Measurements from ENCODE around the gene ETHE1. TPM values are rescaled to one million over a fixed set of nuclear protein-coding genes. Genes with fewer than 3 reads are reported as not detected.

ETHE1 gene
- polyA plus RNA-seq, 2 of the 4 experiments (the other 2 are of a cell fraction) = 37.3 to 58.9 TPM

GRCh38 chr19:43569657-43570056, 42.7 kb upstream of the ETHE1 start:
- CTCF ChIA-PET = interaction anchor here (0.6 to 10.2 kb wide), 6 partner anchors 14 to 266 kb away, joined by 3 to 69 read pairs (median 3); no protein-coding TSS in a partner anchor

GRCh38 chr19:43564800-43565199, 37.8 kb upstream of the ETHE1 start:
- H3K4me2 ChIP-seq = no peak overlapping the region
- ATAC-seq = no peak
- POLR2A ChIA-PET = no interaction called here
- CTCF ChIA-PET = interaction anchor here (1.2 to 10.2 kb wide), 6 partner anchors 10 to 118 kb away, joined by 4 to 69 read pairs (median 5); partner anchors contain the start of genes IRGQ, XRCC1 and ZNF576
- WGBS (ENCODE audit: missing lambda C conversion rate) = 93% methylated on average over 9 of the region's 9 CpGs
- TF ChIP-seq TP53 (CRISPR knock-in tag; IDR thresholded peaks at IDR 0.05) (no peak), BHLHE40 (IDR thresholded peaks at IDR 0.05; ENCODE audit: low read depth, low read length) (no peak)
- no peak overlapping the region for H3K4me3 ChIP-seq
- peaks cover 9% of the 10 kb centered on the region; the same call in 1 of the 3 replicates for H3K4me1 ChIP-seq
- H3K9me3 ChIP-seq = no peaks in the 10 kb centered on the region
- H3K27ac ChIP-seq = no peak overlapping the region
- FAIRE-seq = no peak
- DNase-seq (ENCODE audit: low read depth in 1 of 2, low spot score in 1 of 2) = no peak

More at GRCh38 chr19:43569657-43570056, 42.7 kb upstream of the ETHE1 start:
- POLR2A ChIA-PET = no interaction called here
- Histone ChIP-seq H3K4me3 (no peak overlapping the region), H3K9me3 (no peaks in the 10 kb centered on the region), H3K4me2 (no peak overlapping the region), H3K4me1 (peaks cover 5% of the 10 kb centered on the region; the same call in 1 of the 3 replicates), H3K27ac (no peak overlapping the region)
- TF ChIP-seq RCOR1 (IDR thresholded peaks at IDR 0.05; ENCODE audit: low read depth, low read length) (no peak), POLR2A (IDR thresholded peaks at IDR 0.05; ENCODE audit: low read length) (no peak), JUN (IDR thresholded peaks at IDR 0.05) (no peak), REST (IDR thresholded peaks at IDR 0.05) (no peak), NR3C1 (IDR thresholded peaks at IDR 0.05) (no peak), POLR2AphosphoS2 (conservative IDR thresholded peaks at IDR 0.05; ENCODE audit: low read length) (no peak), ELK1 (IDR thresholded peaks at IDR 0.05; ENCODE audit: low read depth, low read length) (no peak), RARB (CRISPR knock-in tag; IDR thresholded peaks at IDR 0.05) (no peak), ZNF302 (CRISPR knock-in tag; IDR thresholded peaks at IDR 0.05) (no peak), MAFK (IDR thresholded peaks at IDR 0.05; ENCODE audit: partially characterized antibody) (no peak)
- ATAC-seq = no peak
- WGBS (ENCODE audit: missing lambda C conversion rate) = 91% methylated on average over 5 of the region's 5 CpGs
- DNase-seq (ENCODE audit: low read depth in 1 of 2, low spot score in 1 of 2) = no peak
- no peak for FAIRE-seq

- H3K4me2 ChIP-seq = no peak overlapping the region
- no peak overlapping the region for H3K4me3 ChIP-seq
- no peak for FAIRE-seq
- WGBS (ENCODE audit: missing lambda C conversion rate) = 72% methylated on average over 10 of the region's 10 CpGs
- no peak for TF ChIP-seq FOSL2 (IDR thresholded peaks at IDR 0.05)
- no peak for TF ChIP-seq FOSL2 (CRISPR knock-in tag; IDR thresholded peaks at IDR 0.05)
- TF ChIP-seq ESRRA (IDR thresholded peaks at IDR 0.05; ENCODE audit: borderline replicate concordance, low read length) = no peak
- no peak for TF ChIP-seq ZSCAN20 (CRISPR knock-in tag; IDR thresholded peaks at IDR 0.05)
- TF ChIP-seq HEYL (CRISPR knock-in tag; IDR thresholded peaks at IDR 0.05) = no peak
- TF ChIP-seq CEBPB (IDR thresholded peaks at IDR 0.05) = no peak
- TF ChIP-seq KDM1A (IDR thresholded peaks at IDR 0.05; ENCODE audit: low read depth) = 0 out of 2 replicates have a peak, but pooled peaks have one; percentile 46
- TF ChIP-seq RNF2 (IDR thresholded peaks at IDR 0.05; ENCODE audit: borderline replicate concordance, low read depth) = no peak
- no peak for TF ChIP-seq KDM5A (IDR thresholded peaks at IDR 0.05)
- peaks cover 9% of the 10 kb centered on the region; the same call in 1 of the 3 replicates for H3K4me1 ChIP-seq
- CTCF ChIA-PET = interaction anchor here (0.7 to 10.2 kb wide), 5 partner anchors 9 to 118 kb away, joined by 3 to 69 read pairs (median 5); partner anchors contain the start of gene PLAUR
- DNase-seq (ENCODE audit: low read depth in 1 of 2, low spot score in 1 of 2) = no peak
- ATAC-seq = no peak
- POLR2A ChIA-PET = no interaction called here
- H3K27ac ChIP-seq = no peak overlapping the region
- no peaks in the 10 kb centered on the region for H3K9me3 ChIP-seq
Observed at GRCh38 chr19:43563816-43564457, 36.9 kb upstream of the ETHE1 start.
